Neural cell (in vitro differentiated cells): ENCODE results near the gene SLCO2A1. TPM values are rescaled to one million over a fixed set of nuclear protein-coding genes. Genes with fewer than 3 reads are reported as not detected.

Experiments
- H2AFZ ChIP-seq: fragments of 200-600, 300-800 bp; sonication (generic), shearing (Covaris generic); 2 replicates; pipeline ENCODE4 v1.6.0; 2014; ENCODE audit warnings: low read depth, mild to moderate bottlenecking, antibody characterized with exemption, low read length, moderate library complexity
- H3F3A ChIP-seq: fragments of 200-600 bp; shearing (Covaris generic); 2 replicates; pipeline ENCODE4 v1.6.1; 2016; ENCODE audit warnings: mild to moderate bottlenecking, moderate library complexity, mixed read lengths, antibody characterized with exemption, low read length; ENCODE audit not compliant: insufficient read depth, poor library complexity, severe bottlenecking
- H3K27ac ChIP-seq: fragments of 200-600, 300-800 bp; sonication (generic), shearing (Covaris generic); 2 replicates; pipeline ENCODE4 v1.5.1; 2014; ENCODE audit warnings: mild to moderate bottlenecking, low read length, moderate library complexity
- H3K27me3 ChIP-seq: fragments of 300-800, 200-600 bp; sonication (generic), shearing (Covaris generic); 2 replicates; pipeline ENCODE4 v1.6.0; 2014; ENCODE audit warnings: mild to moderate bottlenecking, low read depth, low read length, moderate library complexity; ENCODE audit not compliant: insufficient read depth
- H3K36me3 ChIP-seq: fragments of 300-800, 200-600 bp; sonication (generic), shearing (Covaris generic); 2 replicates; pipeline ENCODE4 v1.5.1; 2014; ENCODE audit warnings: mild to moderate bottlenecking, antibody characterized with exemption, low read length, moderate library complexity; ENCODE audit not compliant: insufficient read depth
- H3K4me2 ChIP-seq: fragments of 300-800, 200-600 bp; sonication (generic), shearing (Covaris generic); 2 replicates; pipeline ENCODE4 v1.6.0; 2014; ENCODE audit warnings: mild to moderate bottlenecking, low read length
- H3K4me3 ChIP-seq: fragments of 300-800, 200-600 bp; sonication (generic), shearing (Covaris generic); 2 replicates; pipeline ENCODE4 v1.5.1; 2014; ENCODE audit warnings: mild to moderate bottlenecking, low read length, moderate library complexity
- H3K79me2 ChIP-seq: fragments of 200-600 bp; shearing (Covaris generic); replicated peaks from 2 replicates; pipeline ENCODE4 v1.6.0; 2014; ENCODE audit warnings: mild to moderate bottlenecking, low read length, moderate library complexity; ENCODE audit not compliant: insufficient read depth
- H3K9ac ChIP-seq: fragments of 300-800, 200-600 bp; sonication (generic), shearing (Covaris generic); 2 replicates; pipeline ENCODE4 v1.6.1; 2016; ENCODE audit warnings: mild to moderate bottlenecking, low read length, mixed read lengths
- H3K9me2 ChIP-seq: fragments of 200-600 bp; shearing (Covaris generic); 2 replicates; pipeline ENCODE4 v1.6.1; 2016; ENCODE audit warnings: mild to moderate bottlenecking, low read length, mixed read lengths; ENCODE audit not compliant: insufficient read depth
- H3K9me3 ChIP-seq: fragments of 200-600, 300-800 bp; sonication (generic), shearing (Covaris generic); 2 replicates; pipeline ENCODE4 v1.6.1; 2016; ENCODE audit warnings: mild to moderate bottlenecking, mixed run types, low read length, moderate library complexity, mixed read lengths
- H4K20me1 ChIP-seq: fragments of 200-600 bp; shearing (Covaris generic); 2 replicates; pipeline ENCODE4 v1.6.1; 2016; ENCODE audit warnings: mild to moderate bottlenecking, mixed run types; ENCODE audit not compliant: insufficient read depth
- CTCF ChIP-seq: fragments of 450-650 bp; IDR thresholded peaks from 2 replicates; pipeline ENCODE4 v1.5.1; 2014; ENCODE audit warnings: antibody characterized with exemption, mild to moderate bottlenecking, moderate library complexity; ENCODE audit not compliant: poor library complexity, severe bottlenecking
- EP300 ChIP-seq: fragments of 450-650 bp; conservative IDR thresholded peaks from 2 replicates; pipeline ENCODE4 v1.6.1; 2014; ENCODE audit warnings: antibody characterized with exemption, mild to moderate bottlenecking, moderate library complexity; ENCODE audit not compliant: poor library complexity, severe bottlenecking
- EZH2 ChIP-seq: fragments of 200-600, 300-800 bp; shearing (Covaris generic), sonication (generic); IDR thresholded peaks from 2 replicates; pipeline ENCODE4 v1.6.1; 2014; ENCODE audit warnings: antibody characterized with exemption, low read length, borderline replicate concordance, mild to moderate bottlenecking; ENCODE audit not compliant: insufficient read depth, poor library complexity, severe bottlenecking
- MXI1 ChIP-seq: fragments of 450-650 bp; conservative IDR thresholded peaks from 2 replicates; pipeline ENCODE4 v1.6.1; 2014; ENCODE audit warnings: antibody characterized with exemption, mild to moderate bottlenecking; ENCODE audit not compliant: poor library complexity, severe bottlenecking
- POLR2AphosphoS5 ChIP-seq: IDR thresholded peaks from 2 replicates; pipeline ENCODE4 v1.6.1; 2012
- RAD21 ChIP-seq: fragments of 450-650 bp; conservative IDR thresholded peaks from 2 replicates; pipeline ENCODE4 v1.6.1; 2014; ENCODE audit warnings: antibody characterized with exemption, mild to moderate bottlenecking, moderate library complexity
- SMC3 ChIP-seq: fragments of 450-650 bp; conservative IDR thresholded peaks from 2 replicates; pipeline ENCODE4 v1.6.1; 2014; ENCODE audit warnings: antibody characterized with exemption, mild to moderate bottlenecking, moderate library complexity; ENCODE audit not compliant: poor library complexity
- TAF1 ChIP-seq: IDR thresholded peaks from 2 replicates; pipeline ENCODE4 v1.6.1; 2012; ENCODE audit warnings: low read depth
- polyA plus RNA-seq: library from polyadenylated mRNA; depleted of rRNA; stranded (reverse); fragments of >200 nt; gene quantifications from 2 replicates; pipeline ENCODE4 v1.2.3, GENCODE V29; 2014
- TF ChIP-seq, protein P1 (sequence below): IDR thresholded peaks from 2 replicates; pipeline ENCODE4 v1.6.1; 2012; ENCODE audit warnings: borderline replicate concordance

Gene SLCO2A1
- polyA plus RNA-seq, 1 donor from 2014 or later, result not detected

DNA sequence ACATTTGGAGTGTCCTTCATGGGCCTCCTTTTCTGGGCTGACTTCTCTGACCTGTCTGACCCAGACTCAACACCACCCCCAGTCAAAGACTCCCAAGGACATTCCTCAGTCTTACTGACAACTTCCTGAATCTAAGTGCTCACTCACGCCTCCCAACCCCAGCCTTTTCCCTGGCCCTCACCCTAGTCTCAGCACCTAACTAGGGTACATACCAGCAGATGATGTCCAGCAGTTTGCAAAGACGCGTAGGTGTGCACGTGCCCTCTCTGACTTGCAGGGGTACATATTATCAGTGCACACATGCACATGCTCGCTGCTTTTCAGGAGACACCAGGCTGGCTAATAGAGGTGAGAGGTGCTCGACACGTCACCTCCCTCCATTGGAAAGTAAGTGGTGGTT is 38.7 kb upstream of the SLCO2A1 start:
- Histone ChIP-seq H2AFZ (no peak overlapping the region), H3K4me3 (no peak overlapping the region), H3K79me2 (no peaks in the 10 kb centered on the region), H4K20me1 (no peaks in the 10 kb centered on the region), H3K9me3 (no peaks in the 10 kb centered on the region), H3K4me2 (no peak overlapping the region), H3K27ac (no peak overlapping the region), H3K36me3 (no peaks in the 10 kb centered on the region), H3K9ac (no peak overlapping the region), H3K9me2 (no peaks in the 10 kb centered on the region), H3F3A (no peaks in the 10 kb centered on the region), H3K27me3 (no peaks in the 10 kb centered on the region)
- TF ChIP-seq EP300 (no peak), RAD21 (no peak), POLR2AphosphoS5 (no peak), CTCF (no peak), EZH2 (no peak), SMC3 (no peak), TAF1 (no peak), MXI1 (no peak)
- TF ChIP-seq, protein P1, sequence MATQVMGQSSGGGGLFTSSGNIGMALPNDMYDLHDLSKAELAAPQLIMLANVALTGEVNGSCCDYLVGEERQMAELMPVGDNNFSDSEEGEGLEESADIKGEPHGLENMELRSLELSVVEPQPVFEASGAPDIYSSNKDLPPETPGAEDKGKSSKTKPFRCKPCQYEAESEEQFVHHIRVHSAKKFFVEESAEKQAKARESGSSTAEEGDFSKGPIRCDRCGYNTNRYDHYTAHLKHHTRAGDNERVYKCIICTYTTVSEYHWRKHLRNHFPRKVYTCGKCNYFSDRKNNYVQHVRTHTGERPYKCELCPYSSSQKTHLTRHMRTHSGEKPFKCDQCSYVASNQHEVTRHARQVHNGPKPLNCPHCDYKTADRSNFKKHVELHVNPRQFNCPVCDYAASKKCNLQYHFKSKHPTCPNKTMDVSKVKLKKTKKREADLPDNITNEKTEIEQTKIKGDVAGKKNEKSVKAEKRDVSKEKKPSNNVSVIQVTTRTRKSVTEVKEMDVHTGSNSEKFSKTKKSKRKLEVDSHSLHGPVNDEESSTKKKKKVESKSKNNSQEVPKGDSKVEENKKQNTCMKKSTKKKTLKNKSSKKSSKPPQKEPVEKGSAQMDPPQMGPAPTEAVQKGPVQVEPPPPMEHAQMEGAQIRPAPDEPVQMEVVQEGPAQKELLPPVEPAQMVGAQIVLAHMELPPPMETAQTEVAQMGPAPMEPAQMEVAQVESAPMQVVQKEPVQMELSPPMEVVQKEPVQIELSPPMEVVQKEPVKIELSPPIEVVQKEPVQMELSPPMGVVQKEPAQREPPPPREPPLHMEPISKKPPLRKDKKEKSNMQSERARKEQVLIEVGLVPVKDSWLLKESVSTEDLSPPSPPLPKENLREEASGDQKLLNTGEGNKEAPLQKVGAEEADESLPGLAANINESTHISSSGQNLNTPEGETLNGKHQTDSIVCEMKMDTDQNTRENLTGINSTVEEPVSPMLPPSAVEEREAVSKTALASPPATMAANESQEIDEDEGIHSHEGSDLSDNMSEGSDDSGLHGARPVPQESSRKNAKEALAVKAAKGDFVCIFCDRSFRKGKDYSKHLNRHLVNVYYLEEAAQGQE, result no peak

DNA sequence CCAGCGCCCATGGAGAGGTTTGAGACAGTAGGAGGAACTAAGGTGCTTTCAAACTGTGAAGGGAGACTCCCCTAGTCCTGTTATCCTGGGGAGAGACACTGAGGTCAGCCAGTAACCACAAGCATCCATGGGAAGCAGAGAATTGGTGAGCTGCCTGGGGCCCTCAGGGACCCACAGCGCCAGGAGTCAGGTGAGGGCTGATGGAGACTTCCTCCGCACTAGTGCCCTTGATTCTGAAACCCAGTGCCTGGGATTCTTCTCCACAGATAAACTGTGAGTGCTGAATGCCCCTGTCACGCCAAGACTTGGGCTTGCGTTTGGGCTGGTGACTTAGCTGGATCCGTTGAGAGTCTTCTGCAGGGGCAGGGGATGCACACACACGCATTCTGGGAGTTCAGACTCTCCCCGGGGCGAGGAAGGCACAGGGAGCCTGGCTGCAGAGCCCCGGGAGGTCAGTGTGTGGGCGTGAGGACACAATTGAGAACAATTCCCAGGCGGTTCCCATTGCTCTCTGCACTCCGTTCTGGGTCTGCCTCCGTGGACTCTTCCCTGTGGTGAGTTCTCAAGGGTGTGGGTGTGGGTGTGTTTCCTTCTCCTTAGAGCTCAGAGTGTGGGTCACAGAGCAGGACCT is 37.9 kb upstream of the SLCO2A1 start:
- Histone ChIP-seq H3K27ac (no peak overlapping the region), H3F3A (no peaks in the 10 kb centered on the region), H3K36me3 (no peaks in the 10 kb centered on the region), H3K79me2 (no peaks in the 10 kb centered on the region), H4K20me1 (no peaks in the 10 kb centered on the region), H3K9ac (no peak overlapping the region), H3K4me2 (no peak overlapping the region), H3K9me2 (no peaks in the 10 kb centered on the region), H3K4me3 (no peak overlapping the region), H3K27me3 (no peaks in the 10 kb centered on the region), H2AFZ (no peak overlapping the region), H3K9me3 (no peaks in the 10 kb centered on the region)
- TF ChIP-seq TAF1 (no peak), MXI1 (no peak), SMC3 (no peak), EP300 (no peak), POLR2AphosphoS5 (no peak), CTCF (no peak), RAD21 (no peak)
